Endometrial microvascular endothelial cells (primary cell): ENCODE measurements around the gene SNCAIP. TPM values are rescaled to one million over a fixed set of nuclear protein-coding genes. Genes with fewer than 3 reads are reported as not detected.
"Not testable (repeated sequence)": the region's sequence is repeated elsewhere in the genome, so short reads cannot be mapped to it uniquely, and the experiment has no call there.

Source experiments
- in situ Hi-C: cut with HindIII; loops from 2 replicates; pipeline ENCODE4 v1.10.0; 2017; ENCODE audit warnings: low sequenced_read_pairs, low pct_unique_long_range_greater_than_20kb; ENCODE audit errors: inconsistent ontology term
- total RNA-seq: library from RNA; depleted of rRNA; stranded (reverse); fragments of >200 nt; gene quantifications from one replicate; pipeline ENCODE4 v1.2.3, GENCODE V29; 2015; ENCODE audit errors: inconsistent ontology term

Gene SNCAIP
- total RNA-seq, 1 donor from 2014 or later = 0.37 TPM

DNA sequence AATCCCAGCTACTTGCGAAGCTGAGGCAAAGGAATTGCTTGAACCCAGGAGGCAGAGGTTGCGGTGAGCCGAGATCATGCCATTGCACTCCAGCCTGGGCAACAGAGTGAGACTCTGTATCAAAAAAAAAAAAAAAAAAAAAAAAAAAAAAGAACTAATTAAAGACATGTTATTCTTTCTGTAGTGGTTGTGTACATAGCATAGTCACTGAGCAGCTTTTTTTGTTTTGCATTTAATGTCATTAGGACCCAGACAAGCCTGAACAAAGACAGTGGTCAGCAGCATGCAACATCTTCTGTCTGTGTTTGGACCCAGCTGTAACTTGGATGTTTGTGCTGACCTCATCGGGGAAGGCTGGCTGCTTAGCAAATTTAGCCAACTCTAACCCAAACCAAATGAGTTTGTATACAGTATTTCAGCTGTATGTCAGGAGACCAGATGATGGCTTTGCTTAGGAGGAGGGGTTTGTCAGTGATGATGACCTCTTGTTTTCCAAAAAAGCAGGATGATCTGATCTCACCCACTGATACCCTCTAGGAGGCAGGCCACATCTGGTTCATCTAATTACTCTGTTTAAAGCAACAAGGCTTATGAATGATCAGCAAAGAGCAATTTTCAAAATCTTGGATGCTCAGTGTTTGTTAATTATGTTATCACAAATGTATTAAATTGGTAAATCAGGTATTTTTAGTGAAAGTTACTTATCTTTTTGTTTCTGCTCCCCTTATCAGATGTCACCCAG, 39.5 kb downstream of the SNCAIP start:
- in situ Hi-C loops = no loop called here

DNA sequence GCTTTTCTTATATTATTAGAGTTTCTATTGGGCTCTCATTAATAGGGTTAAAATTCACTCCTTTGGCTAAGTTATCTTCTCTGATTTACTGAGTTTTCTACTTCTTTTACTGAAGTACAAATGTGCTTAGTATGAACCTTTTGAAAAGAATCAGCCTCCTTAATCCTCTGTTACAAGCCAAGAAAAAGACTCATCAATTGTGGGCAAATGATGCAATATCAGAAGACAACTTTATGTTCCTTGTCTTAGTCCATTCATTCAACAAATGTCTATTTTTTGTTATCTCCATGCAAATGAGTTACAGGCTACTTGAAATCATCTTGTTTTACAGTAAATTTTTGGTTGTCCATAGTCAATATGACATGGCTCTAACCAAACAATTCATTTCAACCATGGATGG, 40.3 kb downstream of the SNCAIP start:
- in situ Hi-C loops = no loop called here

DNA sequence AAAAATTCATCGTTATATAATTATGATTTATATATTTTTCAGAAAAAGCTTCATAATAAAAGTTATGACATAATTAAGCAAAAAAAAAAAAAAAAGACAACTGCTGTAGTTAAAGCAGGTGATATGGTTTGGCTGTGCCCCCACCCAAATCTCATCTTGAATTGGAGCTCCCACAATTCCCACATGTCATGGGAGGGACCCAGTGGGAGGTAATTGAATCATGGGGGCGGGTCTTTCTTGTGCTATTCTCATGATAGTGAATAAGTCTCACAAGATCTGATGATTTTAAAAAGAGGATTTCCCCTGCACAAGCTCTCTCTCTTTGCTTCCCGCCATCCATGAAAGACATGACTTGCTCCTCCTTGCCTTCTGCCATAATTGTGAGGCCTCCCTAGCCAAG, 41.3 kb downstream of the SNCAIP start:
- in situ Hi-C loops = not testable (repeated sequence)

DNA sequence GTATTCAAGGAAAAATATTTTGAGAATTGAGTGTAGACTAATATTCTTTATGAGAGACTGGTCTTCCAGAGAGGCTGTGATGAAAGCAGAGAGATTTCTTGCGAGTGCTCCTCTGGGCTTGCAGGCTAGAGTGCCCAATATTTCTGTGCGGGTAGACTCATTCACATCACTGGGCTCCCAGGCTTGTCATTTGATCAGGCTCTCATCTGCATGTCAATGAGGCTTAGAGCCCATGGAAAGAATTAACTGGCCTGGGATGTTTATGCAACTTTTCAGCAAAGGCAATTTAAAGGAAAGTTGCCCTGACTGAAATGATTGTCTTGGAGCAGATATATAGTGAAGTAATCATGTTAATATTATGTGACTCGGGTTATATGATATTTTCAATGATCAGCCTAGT, 42.3 kb downstream of the SNCAIP start:
- in situ Hi-C loops = no loop called here

DNA sequence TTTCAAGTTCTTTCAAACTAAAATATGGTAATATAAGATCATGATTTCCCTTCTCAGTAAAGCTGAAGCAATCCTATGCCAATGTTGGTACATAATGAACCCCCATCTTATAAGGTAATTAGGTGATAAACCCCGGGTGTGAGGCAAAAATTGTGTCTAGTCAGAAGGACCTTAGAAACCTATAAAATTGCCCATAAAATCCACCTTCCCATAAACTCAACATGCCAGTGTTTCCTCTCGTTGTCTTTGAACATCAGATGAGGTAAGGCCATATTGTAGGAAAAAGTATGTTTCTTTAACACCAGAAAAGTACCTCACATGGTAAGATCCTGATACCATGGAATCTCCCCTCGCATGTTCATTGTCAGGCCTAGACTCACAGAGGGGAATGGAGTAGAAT, 43.3 kb downstream of the SNCAIP start:
- in situ Hi-C loops = no loop called here

DNA sequence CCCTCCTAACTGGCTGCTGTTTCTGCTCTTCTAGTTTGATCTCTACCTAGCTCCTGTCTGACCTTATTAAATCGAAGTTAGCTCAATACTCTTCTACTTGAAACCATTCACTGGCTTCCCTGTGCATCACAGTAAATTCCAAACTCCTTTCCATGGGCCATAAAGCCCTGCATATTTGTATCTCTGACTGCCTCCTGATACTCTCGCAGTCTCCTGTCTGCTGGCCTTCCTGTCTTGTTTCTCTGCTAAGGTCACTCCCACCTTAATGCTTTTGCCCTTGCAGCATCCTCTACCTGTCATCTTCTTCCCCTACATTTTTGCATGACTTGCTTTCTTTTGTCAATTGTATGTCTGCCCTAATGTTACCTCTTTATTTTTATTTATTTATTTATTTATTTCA, 44.8 kb downstream of the SNCAIP start:
- in situ Hi-C loops = no loop called here

DNA sequence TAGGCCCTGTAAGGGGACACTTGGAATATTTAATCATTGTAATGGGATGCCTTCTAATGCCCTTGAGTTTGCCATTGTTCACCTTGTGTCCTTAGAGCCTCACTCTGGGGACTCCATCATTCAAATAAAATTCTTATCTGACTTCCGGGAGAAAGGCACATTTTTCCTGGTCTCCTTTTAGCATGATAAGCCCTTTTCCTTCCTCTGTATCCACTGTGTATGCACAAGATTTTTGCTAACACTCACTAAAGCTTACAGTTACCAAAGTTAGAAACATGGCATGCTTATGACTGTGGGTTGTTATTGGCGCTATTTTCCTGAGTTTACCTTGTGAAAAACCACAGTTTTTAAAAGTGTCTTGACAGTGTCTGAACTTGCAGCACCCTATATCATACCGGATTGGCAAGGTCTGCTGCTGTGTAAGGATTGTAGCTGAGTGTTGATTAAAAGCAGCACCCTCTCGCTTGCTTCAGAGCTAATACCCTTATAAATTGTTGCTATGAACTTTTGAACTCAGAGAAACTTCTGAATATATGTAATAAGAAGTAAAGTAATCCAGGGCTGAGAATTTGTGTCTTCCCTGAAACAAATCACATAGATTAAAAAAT, 46.4 kb downstream of the SNCAIP start:
- in situ Hi-C loops = no loop called here

DNA sequence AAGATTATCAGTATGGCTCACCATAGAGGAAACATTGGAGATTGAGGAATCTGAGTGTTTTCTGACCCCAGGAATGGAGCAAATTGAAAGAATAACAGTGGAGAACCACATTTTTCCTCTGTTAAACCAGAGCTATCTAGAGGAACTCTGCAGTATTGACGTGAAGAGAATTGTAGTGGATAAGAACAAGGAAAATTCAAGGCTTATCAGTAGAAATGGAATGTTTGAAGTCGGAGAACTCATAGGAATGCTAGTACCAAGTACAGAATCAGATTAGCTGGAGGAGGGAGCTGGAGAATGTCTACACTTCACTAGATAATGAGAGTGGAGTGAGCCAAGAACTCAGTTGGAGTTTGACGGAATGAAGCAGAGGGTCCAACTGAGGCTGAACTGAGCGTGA, 50.3 kb downstream of the SNCAIP start:
- in situ Hi-C loops = no loop called here

DNA sequence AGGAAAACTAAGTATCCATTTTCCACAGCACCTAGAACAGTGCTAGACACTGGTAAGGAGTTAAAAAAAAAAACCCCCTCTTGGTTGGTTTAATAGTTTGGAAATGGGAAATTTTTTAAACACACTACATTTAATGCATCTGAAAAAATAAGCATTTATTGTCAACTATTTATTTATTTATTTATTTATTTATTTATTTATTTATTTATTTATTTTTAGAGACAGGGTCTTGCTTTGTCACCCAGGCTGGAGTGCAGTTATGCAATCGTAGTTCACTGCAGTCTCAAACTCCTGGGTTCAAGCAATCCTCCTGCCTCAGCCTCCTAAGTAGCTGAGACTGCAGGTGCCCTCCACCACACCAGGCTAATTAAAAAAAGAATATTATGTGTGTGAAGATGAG, 51.6 kb downstream of the SNCAIP start:
- in situ Hi-C loops = no loop called here

DNA sequence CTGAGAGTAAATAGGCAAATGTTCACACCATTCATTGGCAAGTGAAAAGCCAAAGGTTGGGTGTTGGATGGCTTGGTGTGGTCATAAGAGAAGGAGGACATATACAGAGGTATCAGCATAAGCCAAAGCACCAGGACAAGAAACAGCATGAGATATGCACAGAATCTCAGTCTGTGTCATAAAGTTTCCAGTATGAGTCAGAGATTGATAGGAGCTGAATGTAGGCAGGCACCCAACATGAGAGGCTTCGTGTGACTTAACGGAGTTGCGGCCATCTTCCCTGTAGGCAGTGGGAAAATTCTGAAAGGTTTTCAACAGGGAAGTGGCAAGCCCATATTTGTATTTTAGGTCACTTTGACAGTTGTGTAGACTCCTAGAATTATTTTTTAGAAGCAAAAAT, 54.5 kb downstream of the SNCAIP start:
- in situ Hi-C loops = no loop called here

DNA sequence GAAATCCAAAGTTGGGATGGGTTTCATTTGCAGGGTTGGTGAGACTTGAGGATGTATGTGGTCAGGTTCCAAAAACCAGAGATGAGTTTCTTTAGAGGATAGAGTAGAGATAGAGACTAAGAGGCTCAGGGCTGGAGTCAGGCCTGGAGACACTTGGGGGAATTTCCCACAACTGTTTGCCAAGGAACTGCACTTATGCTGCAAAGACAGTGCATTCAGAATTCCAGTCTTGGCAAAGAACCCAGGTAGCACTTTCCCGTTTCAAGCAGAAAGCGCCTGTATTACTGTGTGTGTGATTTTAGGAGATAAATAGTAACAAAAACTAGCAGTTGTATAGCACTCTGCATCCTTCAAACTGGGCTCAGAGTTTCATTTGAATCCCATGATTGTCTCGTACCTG, 55.4 kb downstream of the SNCAIP start:
- in situ Hi-C loops = no loop called here

DNA sequence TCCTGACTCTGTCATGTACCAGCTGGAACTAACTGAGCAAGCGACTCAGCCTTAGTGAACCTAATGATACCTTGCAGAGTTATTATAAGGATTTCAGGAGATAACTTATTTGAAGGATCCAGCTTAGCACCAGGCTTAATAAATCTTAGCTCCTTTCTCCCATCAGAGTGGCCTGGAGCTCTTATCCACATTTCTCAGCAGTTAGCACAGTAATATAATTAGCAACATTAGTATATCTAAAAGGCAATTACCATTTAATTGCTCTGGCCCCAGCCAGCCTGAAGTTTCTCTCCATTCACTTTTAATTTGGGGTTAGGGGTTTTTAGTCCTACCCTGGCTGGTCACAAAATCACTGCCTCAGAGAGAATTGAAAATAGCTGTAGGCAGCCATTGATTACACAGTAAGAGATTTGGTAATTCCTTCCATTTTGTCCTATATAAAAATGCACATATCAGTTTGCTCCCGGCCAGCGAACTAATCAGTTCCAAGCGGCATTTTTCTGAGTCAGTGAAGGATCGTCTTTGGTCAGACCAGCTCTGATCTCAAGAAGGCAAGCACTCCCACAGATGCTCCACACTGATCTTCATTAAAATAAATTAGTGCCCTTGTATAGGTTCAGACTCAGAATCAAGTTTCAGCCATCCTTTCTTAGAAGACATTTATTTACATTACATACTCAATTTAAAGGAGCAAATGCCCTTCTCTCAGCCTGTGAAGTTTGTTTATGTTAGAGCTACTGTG, 56.6 kb downstream of the SNCAIP start:
- in situ Hi-C loops = no loop called here

DNA sequence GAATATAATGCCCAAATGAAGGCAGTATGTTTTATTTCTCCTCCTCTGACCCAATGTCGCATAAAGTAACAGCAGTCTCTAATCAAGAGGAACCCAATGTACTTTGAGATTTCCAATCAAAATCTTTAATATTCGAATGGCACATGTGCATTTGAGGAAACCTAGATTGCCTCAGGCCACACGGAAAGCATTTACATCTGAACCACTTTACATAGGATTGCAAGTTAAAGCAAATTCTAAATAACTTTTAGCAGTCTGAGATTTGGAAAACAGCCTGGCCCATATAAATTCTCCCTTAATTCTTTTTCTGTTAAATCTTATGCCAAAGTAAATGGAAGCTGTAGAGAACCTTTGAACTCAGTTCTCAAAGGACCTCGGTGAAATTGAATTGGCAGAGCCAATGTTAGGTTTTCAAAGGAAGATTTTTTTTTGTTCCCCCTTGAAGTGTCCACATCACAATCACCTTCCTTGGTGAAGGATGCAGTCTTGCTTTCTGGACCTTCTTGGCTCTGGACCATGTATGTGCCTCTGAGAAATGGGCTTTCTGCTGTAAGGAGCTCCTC, 57.3 kb downstream of the SNCAIP start:
- in situ Hi-C loops = no loop called here

DNA sequence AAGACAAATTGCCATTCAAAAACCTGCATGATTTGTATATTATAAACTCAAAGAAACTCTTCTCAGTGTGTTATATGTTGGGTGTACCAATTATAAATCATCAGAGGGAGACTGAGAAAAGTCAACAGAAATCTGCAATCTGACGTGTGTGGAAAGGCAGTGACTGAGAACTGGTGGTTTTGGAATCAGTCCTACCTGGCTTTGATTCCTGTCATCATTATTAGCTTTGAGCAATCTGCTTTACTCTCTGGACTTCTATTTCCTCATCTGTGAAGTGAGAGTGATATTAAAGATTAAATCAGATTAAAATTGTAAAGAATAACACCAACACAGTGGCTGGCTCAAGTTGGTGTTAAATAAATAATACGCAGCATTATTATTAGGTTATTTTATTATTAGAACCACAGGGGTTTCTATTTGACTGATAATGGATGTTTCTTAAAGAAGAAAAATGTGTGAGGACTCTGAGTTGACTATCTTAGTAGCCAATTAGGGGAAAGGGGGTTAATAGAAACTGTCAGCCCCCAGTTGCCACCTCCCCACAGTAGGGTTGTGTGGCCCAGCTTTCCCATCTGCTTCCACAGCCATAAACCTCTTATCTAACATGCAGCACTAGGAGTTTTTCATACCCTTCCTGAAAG, 59.6 kb downstream of the SNCAIP start:
- in situ Hi-C loops = no loop called here

DNA sequence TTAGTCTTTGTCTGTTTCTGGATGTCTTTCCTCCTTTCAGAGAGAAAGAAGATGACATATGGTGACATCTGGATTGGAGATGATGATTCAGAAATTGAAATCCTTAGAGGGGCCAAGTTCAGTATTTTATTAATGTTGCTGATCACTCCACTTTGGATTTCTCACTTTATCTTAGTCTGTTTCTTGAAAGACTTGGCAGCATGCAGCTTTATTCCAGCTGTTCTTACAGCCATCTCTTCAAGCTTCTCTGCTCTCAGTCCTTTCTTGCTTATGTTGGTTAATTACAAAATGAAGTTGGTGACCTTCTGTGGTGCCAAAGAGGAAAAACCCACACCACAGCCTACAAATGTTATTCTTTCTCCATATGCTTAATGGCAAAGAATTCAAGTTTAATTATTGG, 62.1 kb downstream of the SNCAIP start:
- in situ Hi-C loops = no loop called here

DNA sequence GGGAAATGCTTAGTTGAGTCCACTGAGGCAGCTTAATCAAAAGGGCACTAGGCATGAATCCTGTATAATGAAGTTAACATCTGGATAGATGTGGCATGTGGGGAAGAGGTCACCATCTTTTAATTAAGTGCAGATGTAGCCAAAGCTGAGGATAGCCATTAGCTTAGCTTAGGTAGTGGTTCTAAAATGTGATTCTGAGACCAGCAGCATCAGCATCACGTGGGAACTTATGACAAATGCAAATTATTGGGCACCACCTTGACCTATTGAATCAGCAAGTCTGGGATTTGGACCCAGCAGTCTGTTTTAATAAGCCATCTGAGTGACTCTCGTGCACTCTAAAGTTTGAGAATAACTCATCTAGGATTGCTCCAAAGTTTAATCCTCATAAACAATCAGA, 63.8 kb downstream of the SNCAIP start:
- in situ Hi-C loops = no loop called here

DNA sequence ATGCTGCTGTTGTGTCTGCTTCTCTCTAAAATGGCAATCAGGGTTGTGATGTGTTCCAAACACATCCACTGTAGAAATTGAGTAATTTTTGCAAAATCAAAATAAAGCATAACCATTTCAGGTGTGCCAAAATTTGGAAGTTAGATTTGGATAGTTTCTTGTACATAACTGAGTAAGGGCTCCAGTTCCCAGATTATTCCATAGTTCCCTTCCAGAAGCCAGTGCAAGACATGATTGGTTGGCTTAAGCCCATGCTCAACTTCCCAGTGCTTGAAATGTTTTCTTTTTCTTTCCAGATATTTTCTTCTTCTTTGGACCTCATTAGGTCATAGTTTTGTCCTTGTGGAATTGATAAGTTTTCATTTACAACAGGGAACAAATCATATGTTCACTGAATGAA, 64.2 kb downstream of the SNCAIP start:
- in situ Hi-C loops = no loop called here

DNA sequence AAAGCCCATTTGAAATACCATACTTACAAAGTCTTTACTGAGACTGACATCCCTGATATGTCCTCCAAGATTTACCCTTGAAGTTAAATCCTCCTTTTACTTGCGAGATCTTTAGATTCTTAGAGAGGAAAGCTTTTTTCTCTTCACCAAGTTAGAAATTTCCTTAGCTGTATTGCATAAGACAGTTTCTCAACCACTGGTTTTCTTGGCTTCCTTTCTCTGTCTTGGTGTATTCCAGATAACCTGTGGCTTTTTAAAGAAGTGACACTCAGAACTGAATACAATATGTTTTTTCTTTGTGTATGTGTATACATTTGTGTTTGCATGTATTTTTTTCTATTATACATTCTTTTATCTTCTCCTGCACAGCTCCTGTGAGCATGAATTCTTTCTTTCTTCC, 65.0 kb downstream of the SNCAIP start:
- in situ Hi-C loops = no loop called here

DNA sequence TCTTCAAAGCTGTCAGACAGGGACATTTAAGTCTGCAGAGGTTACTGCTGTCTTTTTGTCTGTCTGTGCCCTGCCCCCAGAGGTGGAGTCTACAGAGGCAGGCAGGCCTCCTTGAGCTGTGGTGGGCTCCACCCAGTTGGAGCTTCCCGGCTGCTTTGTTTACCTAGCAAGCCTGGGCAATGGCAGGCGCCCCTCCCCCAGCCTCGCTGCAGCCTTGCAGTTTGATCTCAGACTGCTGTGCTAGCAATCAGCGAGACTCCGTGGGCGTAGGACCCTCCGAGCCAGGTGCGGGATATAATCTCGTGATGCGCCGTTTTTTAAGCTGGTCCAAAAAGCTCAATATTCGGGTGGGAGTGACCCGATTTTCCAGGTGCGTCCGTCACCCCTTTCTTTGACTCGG, 70.9 kb downstream of the SNCAIP start:
- in situ Hi-C loops = not testable (repeated sequence)
